GM04504 (cell line): Measurements from ENCODE around the gene LRRC56.

Source experiments
- DNase-seq: peaks from one replicate; pipeline ENCODE4 v3.0.0-alpha.2; 2012; ENCODE audit warnings: low read depth

LRRC56 gene

DNA sequence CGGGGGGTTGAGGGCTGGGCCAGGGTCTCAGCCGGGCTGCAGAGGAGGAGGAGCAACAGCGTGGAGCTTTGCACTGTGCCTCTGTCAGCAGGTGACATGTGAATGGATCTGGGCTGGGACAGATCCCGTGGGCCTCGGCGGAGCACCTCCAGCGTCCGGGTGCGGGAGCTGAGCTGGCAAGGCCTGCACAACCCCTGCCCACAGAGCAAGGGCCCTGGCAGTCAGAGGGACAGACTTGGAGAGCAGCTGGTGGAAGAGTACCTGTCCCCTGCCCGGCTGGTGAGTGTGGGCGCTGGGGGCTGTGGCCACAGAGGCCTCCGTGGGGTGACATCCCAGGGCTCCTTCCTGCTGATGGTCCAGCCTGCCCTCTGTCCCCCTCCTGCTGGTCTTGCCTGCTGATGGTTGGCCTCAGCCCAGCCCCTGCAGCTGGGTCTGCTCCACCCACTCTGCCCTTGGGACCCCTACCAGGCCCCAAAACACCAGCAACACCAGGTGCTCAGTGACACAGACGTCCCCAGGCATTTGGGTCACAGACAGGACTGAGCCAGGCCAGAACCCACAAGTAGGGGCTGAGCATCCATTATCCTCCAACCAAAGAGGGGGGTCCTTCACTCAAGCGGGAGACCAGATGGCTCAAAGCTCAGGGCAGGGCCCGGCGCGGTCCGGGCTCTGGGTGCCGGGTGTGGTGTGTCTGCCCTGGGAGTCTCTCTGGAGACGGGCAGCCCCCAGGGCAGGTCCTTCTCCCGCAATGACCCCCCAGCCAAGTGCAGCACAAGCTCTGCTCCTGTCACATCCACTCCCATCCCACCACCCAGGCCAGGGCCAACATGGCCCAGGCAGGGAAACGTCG is 3.5 kb downstream of the LRRC56 start:
- no peak for DNase-seq

DNA sequence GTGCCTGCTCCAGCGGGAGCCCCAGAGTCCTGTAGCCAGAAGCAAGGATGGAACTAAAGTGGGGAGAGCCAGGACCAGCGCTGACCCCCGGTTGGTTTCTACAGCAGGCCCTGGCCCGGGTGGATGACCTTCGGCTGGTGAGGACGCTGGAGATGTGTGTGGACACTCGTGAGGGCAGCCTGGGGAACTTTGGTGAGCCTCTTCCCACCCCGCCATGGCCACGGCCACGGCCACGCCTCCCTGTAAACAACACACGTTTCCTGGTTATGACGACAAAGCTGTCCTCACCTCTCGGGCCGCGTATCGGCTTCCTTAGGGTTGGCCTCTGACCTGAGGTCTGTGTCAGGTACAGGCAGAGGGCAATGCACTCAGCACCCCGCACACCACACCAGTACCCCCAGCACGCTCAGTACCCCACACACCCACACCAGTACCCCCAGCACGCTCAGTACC is 4.1 kb downstream of the LRRC56 start:
- DNase-seq, result no peak

DNA sequence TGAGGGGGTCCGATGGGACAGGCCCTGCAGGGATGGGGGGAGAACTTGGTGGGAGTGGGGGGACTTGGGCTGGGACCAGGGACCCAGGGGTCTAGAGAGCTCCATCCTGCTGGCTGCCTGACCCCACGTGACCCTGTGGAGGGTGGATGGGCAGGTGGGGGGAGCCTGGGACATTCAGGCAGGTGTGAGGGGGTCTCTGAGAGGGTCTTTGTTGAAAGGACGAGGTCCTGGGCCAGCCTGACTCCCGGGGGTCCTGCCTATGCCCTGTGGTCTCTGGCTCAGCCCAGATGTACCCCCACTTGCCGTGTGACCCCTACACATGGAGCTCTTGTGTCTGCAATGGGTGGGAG is 7.5 kb downstream of the LRRC56 start:
- DNase-seq, result no peak

DNA sequence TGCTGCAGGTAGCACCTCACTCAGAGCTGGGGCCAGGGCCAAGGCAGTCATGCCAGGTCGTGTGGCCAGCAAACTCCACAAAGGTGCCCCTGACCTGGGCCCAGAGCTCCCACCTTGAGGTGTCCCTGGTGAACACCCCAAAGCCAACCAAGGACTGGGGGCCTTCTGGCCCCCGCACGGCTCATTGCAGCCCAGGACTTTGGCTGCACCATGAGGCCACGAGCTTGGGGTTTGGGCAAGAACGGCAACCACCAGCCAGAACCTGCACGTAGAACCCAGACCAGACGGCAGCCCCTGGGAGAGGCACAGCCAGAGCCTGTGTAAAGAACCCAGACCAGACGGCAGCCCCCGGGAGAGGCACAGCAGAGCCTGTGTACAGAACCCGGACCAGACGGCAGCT is 7.8 kb downstream of the LRRC56 start:
- no peak for DNase-seq

DNA sequence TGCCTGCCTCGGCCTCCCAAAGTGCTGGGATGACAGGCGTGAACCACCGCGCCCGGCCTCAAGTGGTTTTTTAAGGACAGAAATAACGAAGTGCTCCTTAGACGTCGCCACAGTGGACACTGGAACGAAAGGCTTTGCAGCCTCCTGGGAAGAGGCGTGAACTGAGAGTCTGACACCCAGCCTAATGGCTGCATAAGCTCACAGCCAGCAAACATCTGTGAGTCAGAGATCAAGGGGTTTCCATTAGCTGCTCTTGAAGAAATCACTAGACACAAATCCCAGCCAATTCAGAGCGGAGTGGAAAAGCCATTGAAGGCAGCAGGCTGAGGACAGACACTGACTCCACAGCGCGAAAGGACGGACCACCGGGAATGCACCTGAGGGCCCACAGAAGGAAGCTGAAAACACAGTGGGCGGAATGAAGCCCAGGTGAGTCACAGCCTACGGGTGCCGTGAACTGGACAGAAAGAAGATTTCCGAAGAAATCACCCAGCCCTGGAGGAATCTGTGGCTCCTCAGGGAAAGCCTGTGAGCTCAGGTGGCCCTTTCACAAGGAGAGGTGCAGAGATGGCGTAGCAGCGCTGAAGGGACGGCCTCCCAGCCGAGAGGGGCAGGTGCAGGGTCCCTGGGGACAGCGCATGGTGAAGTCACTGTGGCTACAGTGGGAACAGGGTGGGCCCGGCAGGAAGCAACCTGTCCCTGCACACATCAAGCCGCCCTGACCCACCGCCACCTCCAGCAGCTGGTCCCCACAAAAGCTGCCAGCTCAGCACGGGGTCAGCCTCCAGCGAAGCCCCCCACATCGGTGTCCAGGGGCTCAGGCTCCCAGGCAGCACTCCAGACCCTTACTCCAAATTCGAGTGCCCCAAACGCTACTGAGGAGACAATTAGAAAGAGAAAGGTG is 11.6 kb downstream of the LRRC56 start:
- no peak for DNase-seq

DNA sequence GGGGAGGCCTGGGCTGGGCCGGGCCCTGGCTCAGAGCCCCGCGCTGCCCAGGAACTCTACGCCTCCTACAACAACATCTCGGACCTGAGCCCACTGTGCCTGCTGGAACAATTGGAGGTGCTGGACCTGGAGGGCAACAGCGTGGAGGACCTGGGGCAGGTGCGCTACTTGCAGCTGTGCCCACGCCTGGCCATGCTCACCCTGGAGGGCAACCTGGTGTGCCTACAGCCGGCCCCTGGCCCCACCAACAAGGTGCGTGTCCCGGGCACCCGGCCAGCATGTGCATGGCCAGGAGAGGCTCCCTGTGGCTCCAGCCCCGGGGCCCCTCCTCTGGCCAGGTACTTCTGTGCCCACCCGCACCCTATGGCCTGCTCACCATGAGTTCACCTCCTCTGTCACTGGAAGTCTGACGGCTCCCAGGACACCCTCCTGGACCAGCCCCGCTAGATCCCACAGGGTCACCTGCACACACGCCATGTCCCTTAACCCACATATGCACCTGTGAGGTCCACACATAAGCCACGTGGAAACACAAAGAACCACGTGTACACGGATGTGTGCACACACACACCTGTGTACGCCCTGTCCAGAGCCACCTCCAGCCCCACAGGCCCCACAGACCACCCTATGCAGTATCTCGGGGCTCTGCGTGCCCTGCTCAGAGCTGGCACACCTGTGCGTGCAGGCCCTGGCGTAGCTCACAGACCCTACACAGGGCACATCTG is 12.9 kb downstream of the LRRC56 start:
- no peak for DNase-seq

DNA sequence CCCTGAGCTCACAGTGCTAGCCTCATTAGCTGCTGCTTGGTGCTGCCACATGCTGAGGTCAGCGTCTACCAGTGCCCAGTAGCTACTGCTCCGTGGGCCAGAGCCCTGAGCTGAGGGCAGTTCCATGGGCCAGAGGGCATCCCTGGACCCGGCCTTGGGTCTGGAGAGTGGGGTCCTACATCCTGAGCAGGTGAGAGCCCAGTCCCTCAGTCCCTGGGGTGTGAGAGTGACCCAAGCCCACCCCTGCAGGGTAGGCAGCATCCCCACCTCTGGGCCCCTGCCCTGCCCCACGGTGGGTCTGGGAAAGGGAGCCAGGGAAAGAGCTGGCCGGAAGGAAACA is 13.4 kb downstream of the LRRC56 start:
- DNase-seq, result no peak

DNA sequence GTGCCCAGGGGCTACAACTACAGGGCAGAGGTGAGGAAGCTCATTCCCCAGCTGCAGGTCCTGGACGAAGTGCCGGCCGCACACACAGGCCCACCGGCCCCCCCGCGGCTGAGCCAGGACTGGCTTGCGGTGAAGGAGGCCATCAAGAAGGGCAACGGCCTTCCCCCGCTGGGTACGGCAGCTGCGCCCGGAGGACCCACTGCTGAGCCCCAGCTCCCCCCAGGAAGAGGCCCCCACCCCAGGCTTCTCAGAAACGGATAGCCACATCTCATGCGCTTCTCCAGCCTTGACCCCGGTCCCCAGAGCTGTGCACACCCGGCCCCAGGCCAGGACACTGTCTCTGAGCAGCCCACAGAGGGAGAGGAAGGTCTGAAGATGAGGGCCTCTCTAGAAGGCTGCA is 13.8 kb downstream of the LRRC56 start:
- no peak for DNase-seq

DNA sequence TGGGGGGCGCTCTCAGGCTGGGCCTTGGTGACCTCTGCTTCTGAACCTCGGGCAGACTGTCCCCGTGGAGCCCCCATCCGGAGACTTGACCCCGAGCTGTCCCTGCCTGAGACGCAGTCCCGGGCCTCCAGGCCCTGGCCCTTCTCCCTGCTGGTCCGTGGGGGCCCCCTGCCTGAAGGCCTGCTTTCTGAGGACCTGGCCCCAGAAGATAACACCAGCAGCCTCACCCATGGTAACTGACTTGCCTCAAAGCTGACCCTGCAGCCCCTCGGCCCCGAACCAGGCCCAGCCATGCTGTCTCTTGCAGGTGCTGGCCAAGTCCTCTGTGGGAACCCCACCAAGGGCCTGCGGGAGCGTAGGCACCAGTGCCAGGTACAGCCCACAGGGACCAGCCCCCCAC is 14.3 kb downstream of the LRRC56 start:
- no peak for DNase-seq

DNA sequence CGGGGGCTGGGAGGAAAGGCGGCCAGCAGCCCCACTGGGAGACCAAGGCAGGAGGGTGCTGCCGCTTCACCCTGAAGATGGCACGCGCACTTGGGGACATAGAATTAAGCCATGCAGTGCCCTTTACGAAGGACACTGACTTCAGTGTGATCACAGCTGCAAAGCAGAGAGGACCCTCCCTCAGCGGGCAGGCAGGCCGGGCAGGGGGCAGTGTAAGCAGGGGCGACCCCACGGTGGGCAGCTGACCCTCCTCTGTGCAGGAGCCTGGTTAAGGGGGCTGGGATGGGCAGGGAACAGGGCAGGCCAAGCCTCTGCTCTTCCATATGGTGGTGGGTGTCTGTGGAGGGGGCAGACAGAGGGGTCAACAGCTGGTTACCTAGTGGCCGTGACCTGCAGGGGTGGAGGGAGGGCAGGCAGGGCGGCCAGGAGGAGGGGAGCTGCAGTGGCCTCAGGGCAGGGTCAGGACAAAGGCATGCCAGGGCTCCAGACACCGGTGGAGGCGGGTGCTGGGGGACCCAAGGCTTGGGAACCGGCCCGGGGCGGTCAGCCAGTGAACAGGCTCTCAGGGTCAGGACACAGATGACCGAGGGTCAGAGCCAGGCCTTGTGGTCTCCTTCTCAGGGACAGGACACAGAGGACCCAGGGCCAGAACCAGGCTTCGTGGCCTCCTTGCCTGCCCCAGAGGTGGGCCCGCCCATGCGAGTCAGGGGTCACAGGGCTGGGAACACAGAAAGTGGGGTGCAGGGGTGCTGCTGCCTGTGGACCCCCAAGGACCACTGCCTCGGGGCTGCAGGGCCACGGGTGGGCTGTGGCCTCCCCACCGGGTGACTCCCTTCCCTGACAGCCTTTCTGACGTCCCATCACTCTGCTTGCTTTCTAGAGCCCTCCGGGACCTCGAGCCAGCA is 16.0 kb downstream of the LRRC56 start:
- DNase-seq, result no peak

DNA sequence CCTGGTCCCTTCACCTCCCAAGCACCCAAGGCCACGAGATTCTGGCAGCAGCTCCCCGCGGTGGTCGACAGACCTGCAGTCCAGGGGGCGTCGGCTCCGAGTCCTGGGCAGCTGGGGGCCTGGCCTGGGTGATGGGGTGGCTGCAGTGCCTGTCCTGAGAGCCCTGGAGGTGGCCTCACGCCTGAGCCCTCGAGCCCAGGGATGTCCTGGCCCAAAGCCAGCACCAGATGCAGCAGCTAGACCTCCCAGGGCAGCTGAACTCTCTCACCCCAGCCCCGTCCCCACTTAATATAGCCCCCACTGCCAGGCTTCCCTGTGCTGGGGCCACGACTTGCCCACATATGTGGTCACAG is 16.6 kb downstream of the LRRC56 start:
- no peak for DNase-seq

DNA sequence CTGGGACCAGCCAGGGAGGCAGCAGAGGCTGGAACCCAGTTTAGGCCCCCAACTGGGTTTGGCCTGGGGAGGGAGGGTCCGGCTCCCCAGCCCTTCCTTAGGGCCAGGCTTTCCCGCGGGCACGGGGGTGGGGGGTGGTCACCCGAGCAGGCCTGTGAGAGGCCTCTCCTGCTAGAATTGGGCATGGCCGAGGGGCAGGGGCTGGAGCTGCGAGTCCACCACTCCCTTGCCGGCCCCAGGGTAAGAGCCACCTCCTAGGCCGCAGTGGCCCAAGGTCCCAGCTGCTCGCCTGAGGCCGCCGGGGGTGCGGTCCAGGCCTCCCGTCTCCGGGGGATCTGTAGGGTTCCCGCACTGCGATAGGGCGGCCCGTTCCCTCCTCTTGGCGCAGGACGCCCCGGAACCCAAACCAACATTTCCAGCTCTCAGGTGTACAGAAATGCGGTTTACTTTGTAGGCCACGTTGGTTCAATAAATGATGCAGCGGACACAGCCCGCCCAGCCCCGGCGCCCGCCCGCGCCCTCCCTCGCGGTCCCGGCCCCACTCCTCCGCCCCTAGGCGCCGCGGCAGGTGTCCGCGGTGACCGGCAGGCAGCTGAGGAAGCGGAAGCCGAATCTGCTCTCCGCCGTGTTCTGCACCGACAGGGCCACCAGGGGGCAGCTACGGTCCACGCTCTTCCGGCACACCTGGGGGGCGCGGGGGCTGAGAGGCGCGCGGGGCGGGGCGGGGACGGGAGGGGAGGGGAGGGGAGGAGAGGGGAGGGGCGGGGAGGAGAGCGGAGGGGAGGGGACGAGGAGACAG is 17.3 kb downstream of the LRRC56 start:
- no peak for DNase-seq

DNA sequence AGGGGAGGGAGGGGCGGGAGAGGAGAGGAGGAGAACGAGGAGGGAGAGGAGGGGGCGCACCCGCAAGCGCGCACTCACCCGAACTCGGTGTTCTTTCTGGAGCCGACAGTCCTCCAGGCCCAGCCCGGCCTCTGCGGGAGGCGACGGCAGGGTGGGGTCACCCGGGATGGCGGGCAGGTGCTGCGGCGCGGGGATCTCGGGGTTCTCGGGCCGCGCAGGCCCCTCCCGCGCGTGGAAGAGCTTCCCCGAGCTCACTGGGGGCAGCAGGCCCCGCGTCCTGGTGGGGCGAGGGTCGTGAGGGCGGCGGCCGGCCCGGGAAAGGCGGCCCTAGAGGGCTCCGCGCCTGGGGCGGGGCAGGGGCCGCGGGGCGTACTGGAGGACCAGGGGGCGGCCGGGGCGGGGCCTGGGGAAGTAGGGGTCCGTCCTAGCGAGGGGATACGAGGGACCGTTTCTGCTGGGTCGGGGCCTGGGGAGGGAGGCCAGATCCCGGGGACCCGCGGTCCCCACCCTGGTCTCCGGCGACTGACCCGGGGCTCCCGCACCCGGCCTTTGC is 18.0 kb downstream of the LRRC56 start:
- DNase-seq, result no peak

DNA sequence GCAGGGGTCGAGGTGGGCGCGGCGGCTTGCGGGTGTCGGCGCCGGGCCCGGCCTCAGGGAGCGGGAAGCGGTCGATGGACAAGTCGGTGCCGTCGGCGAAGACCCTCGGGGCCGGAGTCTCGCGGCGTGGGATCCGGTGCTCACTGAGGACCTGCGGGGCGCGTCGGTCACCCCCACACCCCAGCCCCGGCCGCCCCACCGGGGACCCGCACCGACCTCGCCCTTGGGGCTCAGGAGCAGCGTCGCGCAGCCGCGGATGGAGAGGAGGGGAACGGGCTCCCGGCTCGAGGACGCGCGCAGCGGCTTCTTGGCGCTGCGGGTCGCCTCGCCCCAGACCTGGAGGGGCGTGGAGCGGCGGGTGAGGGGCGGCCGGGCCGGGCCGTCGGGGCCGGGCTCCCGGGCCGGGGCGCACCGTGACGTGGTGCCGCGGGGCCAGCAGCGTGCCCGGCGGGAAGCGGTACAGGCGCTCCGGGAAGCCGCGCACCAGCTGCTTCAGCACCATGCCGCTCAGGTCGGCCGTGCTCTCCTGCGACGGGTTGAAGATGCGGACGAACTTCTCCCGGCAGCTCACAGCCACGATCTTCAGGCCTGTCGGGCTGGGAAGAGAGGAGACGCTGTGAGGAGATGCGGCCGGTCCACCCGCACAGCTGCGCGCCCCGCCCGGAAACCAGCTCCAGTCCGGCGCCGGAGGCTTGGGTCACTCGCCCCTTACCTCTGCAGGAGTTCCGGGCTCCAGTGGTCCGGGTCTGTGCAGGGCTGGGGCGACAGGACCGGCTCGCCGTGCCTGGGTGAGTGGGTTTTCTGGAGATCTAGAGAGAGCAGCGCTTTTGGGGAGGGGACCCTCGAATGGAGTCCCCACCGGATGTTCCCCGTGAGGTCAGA is 18.7 kb downstream of the LRRC56 start:
- no peak for DNase-seq

DNA sequence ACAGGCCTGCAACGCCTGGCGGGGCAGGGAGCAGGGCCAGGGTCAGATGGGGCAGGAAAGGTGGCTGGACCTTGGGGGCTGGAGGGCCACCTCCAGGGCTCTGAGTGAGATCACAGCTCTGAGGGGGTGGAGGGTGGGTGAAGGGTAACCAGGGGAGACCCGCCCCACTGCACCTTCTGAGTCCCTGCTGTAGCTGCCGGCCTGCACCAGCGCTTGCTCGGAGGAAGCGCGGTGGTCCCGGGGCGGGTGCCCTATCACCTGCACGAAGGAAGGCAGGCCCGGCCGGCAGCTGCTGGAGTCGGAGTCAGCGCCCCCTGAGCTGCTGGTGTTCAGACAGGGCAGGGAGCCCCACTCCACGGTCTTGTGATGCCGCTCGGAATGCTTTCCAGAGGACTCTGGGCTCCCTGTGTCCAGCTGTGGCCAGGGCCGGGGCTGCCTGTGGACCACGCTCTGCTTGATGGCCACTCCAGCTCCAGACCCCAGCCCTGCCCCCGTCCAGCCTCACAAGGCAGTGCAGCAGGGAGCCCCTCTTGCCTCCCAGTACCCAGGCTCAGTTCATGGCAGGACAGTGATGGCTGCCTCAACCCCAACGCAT is 19.4 kb downstream of the LRRC56 start:
- DNase-seq, result no peak

DNA sequence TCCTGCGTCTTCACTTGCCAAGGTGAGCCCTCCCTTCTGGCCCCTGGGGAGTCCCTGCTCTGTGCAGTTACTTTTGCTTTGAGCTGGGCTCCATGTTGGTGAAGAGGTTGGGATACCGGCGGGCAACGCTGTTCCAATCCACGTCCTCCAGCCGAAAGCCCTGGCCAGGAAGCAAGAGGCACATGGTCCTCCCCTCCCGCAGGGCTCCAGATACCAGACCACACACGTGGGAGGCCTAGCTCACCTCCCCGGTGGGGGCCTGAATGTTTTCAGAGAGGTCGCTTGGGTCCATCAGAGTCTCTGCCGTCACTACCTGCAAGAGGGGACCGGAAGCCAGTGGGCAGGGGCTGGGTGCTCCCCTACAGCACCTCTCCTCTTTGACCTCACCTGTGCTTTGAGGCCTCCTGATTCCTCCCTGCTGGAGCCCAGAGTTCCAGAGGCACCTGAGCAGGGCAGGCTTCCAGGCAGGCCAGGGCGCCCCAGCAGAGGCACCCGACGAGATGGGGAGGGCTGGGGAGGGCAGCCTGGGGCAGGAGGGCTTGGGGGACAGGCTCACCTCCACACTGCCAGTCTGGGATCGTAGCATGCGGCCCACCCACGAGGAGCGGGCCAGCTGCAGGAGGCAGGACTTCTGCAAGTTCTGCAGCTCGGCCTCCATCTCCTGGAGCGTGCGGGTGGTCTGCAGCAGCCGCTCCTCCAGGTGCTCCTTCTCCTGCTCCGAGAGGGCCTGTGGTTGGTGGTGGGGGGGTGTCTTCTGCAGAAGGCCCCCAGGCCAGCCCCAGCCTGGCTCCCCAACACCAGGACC is 20.2 kb downstream of the LRRC56 start:
- no peak for DNase-seq

DNA sequence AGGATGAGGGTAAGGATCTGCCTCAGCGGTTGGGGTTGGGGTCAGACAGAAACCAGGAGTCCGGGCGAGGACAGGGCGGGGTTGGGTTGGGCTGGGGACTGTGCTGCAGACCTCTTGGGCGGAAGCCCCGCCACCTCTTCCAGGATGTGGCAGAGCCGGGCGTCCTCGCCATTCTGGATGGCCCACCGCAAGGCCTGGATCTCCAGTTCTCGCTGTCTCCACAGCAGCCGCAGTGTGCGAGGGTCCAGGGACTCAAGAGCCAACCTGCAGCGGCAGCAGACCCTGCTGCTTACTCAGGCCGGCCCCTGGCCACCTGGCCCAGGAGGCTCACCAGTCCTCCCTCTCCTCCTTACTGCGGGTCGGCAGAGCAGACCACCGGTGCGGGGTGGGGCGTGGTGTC is 21.2 kb downstream of the LRRC56 start:
- DNase-seq, result no peak

DNA sequence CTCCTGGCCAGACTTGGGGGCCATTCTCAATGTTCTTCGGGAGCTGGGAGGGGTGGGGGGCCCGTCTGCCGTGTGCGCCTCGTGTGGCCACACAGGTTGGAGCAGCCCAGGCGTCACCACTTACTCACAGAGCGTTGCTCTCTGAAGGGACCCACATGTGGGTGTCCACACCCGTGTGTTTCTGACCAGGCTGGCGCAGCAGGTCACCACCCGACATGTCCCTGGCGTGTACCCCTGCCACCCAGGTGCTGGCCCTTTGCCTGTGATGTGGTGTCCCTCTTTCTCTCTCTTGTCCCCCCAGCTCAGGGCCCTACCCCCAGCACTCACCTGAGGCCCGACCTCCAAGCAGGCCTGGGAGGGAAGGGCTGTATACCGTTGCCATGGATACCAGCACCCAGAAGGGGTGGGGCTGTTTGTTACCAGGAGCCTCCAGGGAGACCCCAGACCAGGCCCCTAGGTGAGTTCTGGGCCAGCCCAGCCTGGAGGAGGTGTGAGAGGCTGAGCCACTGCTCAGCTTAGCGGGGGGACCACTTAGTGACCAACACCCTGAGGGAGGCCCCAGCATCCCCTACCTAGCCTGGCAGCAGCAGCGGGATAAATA is 21.8 kb downstream of the LRRC56 start:
- DNase-seq, result no peak
